Astrocyte (in vitro differentiated cells and primary cell): Measurements from ENCODE around the gene TUBB. TPM values are rescaled to one million over a fixed set of nuclear protein-coding genes. Genes with fewer than 3 reads are reported as not detected.

Source experiments
- DNase-seq: peaks from one replicate; pipeline ENCODE4 v3.0.0-alpha.2; 2010; ENCODE audit warnings: low read depth
- FAIRE-seq: peaks from 2 replicates; lab custom pipeline; 2011; peaks lifted over from hg19 to GRCh38; lab: Jason Lieb, UNC
- H2AFZ ChIP-seq: 2 replicates; pipeline ENCODE4 v1.6.0; 2012; ENCODE audit warnings: low read depth, low read length, inconsistent platforms
- H3K27ac ChIP-seq: 2 replicates; pipeline ENCODE4 v1.5.1; 2011; ENCODE audit warnings: low read depth, low read length, inconsistent platforms
- H3K27me3 ChIP-seq: 2 replicates; pipeline ENCODE4 v1.6.0; 2011; ENCODE audit warnings: low read length, inconsistent platforms; ENCODE audit not compliant: insufficient read depth
- H3K36me3 ChIP-seq: 2 replicates; pipeline ENCODE4 v1.5.1; 2011; ENCODE audit warnings: low read length, inconsistent platforms; ENCODE audit not compliant: insufficient read depth
- H3K4me1 ChIP-seq: 2 replicates; pipeline ENCODE4 v1.5.1; 2011; ENCODE audit warnings: low read length, inconsistent platforms; ENCODE audit not compliant: insufficient read depth
- H3K4me2 ChIP-seq: 2 replicates; pipeline ENCODE4 v1.6.0; 2012; ENCODE audit warnings: low read length, inconsistent platforms
- H3K4me3 ChIP-seq: 2 replicates; pipeline ENCODE4 v1.5.1; 2011; ENCODE audit warnings: low read depth, mild to moderate bottlenecking, low read length, inconsistent platforms; ENCODE audit not compliant: insufficient read depth
- H3K79me2 ChIP-seq: 2 replicates; pipeline ENCODE4 v1.6.0; 2012; ENCODE audit warnings: mild to moderate bottlenecking, low read length, inconsistent platforms; ENCODE audit not compliant: insufficient read depth
- H3K9ac ChIP-seq: 2 replicates; pipeline ENCODE4 v1.6.0; 2012; ENCODE audit warnings: mild to moderate bottlenecking, low read length, inconsistent platforms
- H3K9me3 ChIP-seq: 2 replicates; pipeline ENCODE4 v1.5.1; 2012; ENCODE audit warnings: low read depth, mild to moderate bottlenecking, low read length, inconsistent platforms; ENCODE audit not compliant: insufficient read depth
- H4K20me1 ChIP-seq: 2 replicates; pipeline ENCODE4 v1.6.0; 2012; ENCODE audit warnings: low read length, inconsistent platforms; ENCODE audit not compliant: insufficient read depth
- H3K27ac Mint-ChIP-seq: one replicate; pipeline ENCODE4 v1.8.0; 2021; ENCODE audit warnings: mild to moderate bottlenecking, mixed read lengths; ENCODE audit not compliant: unreplicated experiment
- H3K27me3 Mint-ChIP-seq: one replicate; pipeline ENCODE4 v1.8.0; 2021; ENCODE audit warnings: low read depth, mixed read lengths; ENCODE audit not compliant: unreplicated experiment
- H3K36me3 Mint-ChIP-seq: one replicate; pipeline ENCODE4 v1.8.0; 2021; ENCODE audit warnings: low read depth, mixed read lengths; ENCODE audit not compliant: unreplicated experiment
- H3K4me1 Mint-ChIP-seq: one replicate; pipeline ENCODE4 v1.8.0; 2021; ENCODE audit warnings: low read depth, mixed read lengths; ENCODE audit not compliant: unreplicated experiment
- H3K4me3 Mint-ChIP-seq: one replicate; pipeline ENCODE4 v1.8.0; 2021; ENCODE audit warnings: mild to moderate bottlenecking, moderate library complexity, mixed read lengths; ENCODE audit not compliant: unreplicated experiment
- H3K9me3 Mint-ChIP-seq: one replicate; pipeline ENCODE4 v1.8.0; 2021; ENCODE audit warnings: mild to moderate bottlenecking, mixed read lengths; ENCODE audit not compliant: unreplicated experiment
- CTCF ChIP-seq: IDR thresholded peaks from 2 replicates; pipeline ENCODE4 v1.5.1; 2011; ENCODE audit warnings: low read depth, mild to moderate bottlenecking, inconsistent platforms, low read length, moderate library complexity; ENCODE audit not compliant: insufficient read depth
- EZH2 ChIP-seq: IDR thresholded peaks from 2 replicates; pipeline ENCODE4 v1.6.1; 2012; ENCODE audit warnings: mild to moderate bottlenecking, low read length, inconsistent platforms; ENCODE audit not compliant: insufficient read depth
- total RNA-seq: library from RNA; stranded (reverse); gene quantifications from 2 replicates; pipeline ENCODE4 v1.2.1, GENCODE V29; 2021

The TUBB gene
- total RNA-seq, 1 donor from 2014 or later = 887 TPM

GRCh38 chr6:30703821-30704220 lies 16.3 kb upstream of the TUBB start:
- Histone ChIP-seq H3K9ac (no peak overlapping the region), H2AFZ (no peak overlapping the region), H3K4me2 (no peak overlapping the region), H3K27ac (no peak overlapping the region), H3K4me1 (no peaks in the 10 kb centered on the region), H3K9me3 (no peaks in the 10 kb centered on the region), H3K79me2 (no peaks in the 10 kb centered on the region), H3K27me3 (no peaks in the 10 kb centered on the region), H3K36me3 (peaks cover 15% of the 10 kb centered on the region), H4K20me1 (no peaks in the 10 kb centered on the region), H3K4me3 (no peak overlapping the region)
- Mint-ChIP-seq H3K27me3 (no peaks in the 10 kb centered on the region), H3K9me3 (no peaks in the 10 kb centered on the region), H3K27ac (no peak overlapping the region), H3K4me1 (peaks cover 3% of the 10 kb centered on the region), H3K4me3 (peak overlapping the region; percentile 61), H3K36me3 (peaks cover 31% of the 10 kb centered on the region)
- TF ChIP-seq CTCF (no peak), EZH2 (no peak)
- no peak for DNase-seq
- FAIRE-seq = no peak

GRCh38 chr6:30705620-30706019 lies 14.5 kb upstream of the TUBB start:
- Mint-ChIP-seq H3K4me1 (no peaks in the 10 kb centered on the region), H3K36me3 (peaks cover 29% of the 10 kb centered on the region), H3K27me3 (no peaks in the 10 kb centered on the region), H3K4me3 (no peak overlapping the region), H3K9me3 (no peaks in the 10 kb centered on the region), H3K27ac (no peak overlapping the region)
- Histone ChIP-seq H3K36me3 (peaks cover 13% of the 10 kb centered on the region), H2AFZ (no peak overlapping the region), H3K4me3 (no peak overlapping the region), H3K27ac (no peak overlapping the region), H4K20me1 (no peaks in the 10 kb centered on the region), H3K9me3 (no peaks in the 10 kb centered on the region), H3K9ac (no peak overlapping the region), H3K4me2 (no peak overlapping the region), H3K27me3 (no peaks in the 10 kb centered on the region), H3K4me1 (no peaks in the 10 kb centered on the region), H3K79me2 (no peaks in the 10 kb centered on the region)
- TF ChIP-seq EZH2 (no peak), CTCF (no peak)
- FAIRE-seq = no peak
- no peak for DNase-seq

GRCh38 chr6:30707281-30707850 lies 12.8 kb upstream of the TUBB start:
- Mint-ChIP-seq H3K27ac (no peak overlapping the region), H3K4me3 (no peak overlapping the region), H3K27me3 (no peaks in the 10 kb centered on the region), H3K36me3 (peaks cover 40% of the 10 kb centered on the region), H3K9me3 (no peaks in the 10 kb centered on the region), H3K4me1 (no peaks in the 10 kb centered on the region)
- Histone ChIP-seq H3K9me3 (no peaks in the 10 kb centered on the region), H3K4me2 (no peak overlapping the region), H3K4me1 (no peaks in the 10 kb centered on the region), H3K27ac (no peak overlapping the region), H4K20me1 (no peaks in the 10 kb centered on the region), H3K36me3 (peaks cover 25% of the 10 kb centered on the region), H3K4me3 (no peak overlapping the region), H3K79me2 (no peaks in the 10 kb centered on the region), H3K9ac (no peak overlapping the region), H3K27me3 (no peaks in the 10 kb centered on the region), H2AFZ (no peak overlapping the region)
- DNase-seq = no peak
- FAIRE-seq = no peak
- TF ChIP-seq EZH2 (no peak), CTCF (no peak)
